ENCODE results near the gene DNAJC2.

DNAJC2 gene

GRCh38 chr7:103387242-103387641, 42.7 kb upstream of the DNAJC2 start:
- no peak overlapping the region for H3K4me3 ChIP-seq (ENCODE audit: low read depth, low read length)
- ChIA-PET POLR2A (no interaction called here), CTCF (no interaction called here)
- no peak for DNase-seq (ENCODE audit: low read depth, low spot score)
- TF ChIP-seq CTCF (IDR thresholded peaks at IDR 0.05; ENCODE audit: insufficient read depth, low read length, missing control alignments): no peak

DNA sequence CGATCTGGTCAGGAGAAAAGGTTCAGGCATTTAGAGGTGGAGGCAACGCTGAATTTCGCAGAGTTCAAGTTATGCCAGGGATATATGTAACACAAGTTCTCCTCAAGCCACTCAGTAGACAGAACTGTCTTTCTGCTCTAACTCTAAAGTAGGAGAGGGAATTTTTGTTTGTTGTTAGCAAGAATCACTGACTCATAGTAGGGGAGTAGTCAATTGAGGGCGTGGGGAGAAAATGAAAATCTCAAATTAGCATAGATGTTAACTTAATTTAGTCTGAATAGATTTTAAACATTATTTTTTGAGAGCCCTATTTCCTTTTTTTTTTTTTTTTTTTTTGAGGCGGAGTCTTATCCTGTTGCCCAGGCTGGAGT, 37.5 kb upstream of the DNAJC2 start:
- CTCF ChIA-PET: no interaction called here
- POLR2A ChIA-PET: no interaction called here
- no peak for TF ChIP-seq CTCF (IDR thresholded peaks at IDR 0.05; ENCODE audit: insufficient read depth, low read length, missing control alignments)
- H3K4me3 ChIP-seq (ENCODE audit: low read depth, low read length): no peak overlapping the region
- DNase-seq (ENCODE audit: low read depth, low spot score): no peak

- no peak for TF ChIP-seq CTCF (IDR thresholded peaks at IDR 0.05; ENCODE audit: insufficient read depth, low read length, missing control alignments)
- H3K4me3 ChIP-seq (ENCODE audit: low read depth, low read length): no peak overlapping the region
- CTCF ChIA-PET: no interaction called here
- POLR2A ChIA-PET: no interaction called here
- no peak for DNase-seq (ENCODE audit: low read depth, low spot score)
Measured at GRCh38 chr7:103381280-103382031, 36.9 kb upstream of the DNAJC2 start.

DNA sequence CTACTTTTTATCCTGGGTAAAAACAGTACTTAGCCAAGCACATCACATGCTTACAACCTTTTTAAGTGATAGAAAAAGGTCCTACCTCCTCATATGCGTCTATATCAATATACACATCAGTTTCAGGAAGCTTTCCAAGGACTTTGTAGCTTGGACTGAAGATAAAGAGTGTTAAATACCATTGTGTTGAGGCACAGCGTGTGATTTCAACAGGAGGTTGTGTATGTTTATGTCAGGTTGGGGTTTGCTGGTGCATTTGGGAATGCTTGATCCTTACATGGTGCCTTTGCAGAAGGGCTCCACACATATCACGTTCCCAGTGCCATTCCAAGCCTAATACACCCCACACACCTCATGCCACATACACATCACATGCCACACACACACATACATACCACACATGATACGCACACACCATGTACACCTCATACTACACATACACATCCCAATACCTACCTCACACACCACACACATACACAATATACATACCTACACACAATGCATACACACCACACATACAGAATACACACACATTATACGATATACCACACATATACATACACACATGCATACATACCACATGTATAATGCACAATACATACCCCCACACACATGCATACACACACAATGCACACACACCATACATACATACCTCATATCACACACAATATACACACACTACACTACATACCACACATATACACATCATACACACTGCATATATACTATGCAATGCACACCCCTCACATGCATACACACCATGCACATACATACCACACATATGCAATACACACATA, 36.0 kb upstream of the DNAJC2 start:
- no peak for DNase-seq (ENCODE audit: low read depth, low spot score)
- no peak for TF ChIP-seq CTCF (IDR thresholded peaks at IDR 0.05; ENCODE audit: insufficient read depth, low read length, missing control alignments)
- ChIA-PET CTCF (interaction anchor here (1.3 kb wide), 1 partner anchor 13 kb away, joined by 4 read pairs; no protein-coding TSS in a partner anchor), POLR2A (no interaction called here)
- no peak overlapping the region for H3K4me3 ChIP-seq (ENCODE audit: low read depth, low read length)

DNA sequence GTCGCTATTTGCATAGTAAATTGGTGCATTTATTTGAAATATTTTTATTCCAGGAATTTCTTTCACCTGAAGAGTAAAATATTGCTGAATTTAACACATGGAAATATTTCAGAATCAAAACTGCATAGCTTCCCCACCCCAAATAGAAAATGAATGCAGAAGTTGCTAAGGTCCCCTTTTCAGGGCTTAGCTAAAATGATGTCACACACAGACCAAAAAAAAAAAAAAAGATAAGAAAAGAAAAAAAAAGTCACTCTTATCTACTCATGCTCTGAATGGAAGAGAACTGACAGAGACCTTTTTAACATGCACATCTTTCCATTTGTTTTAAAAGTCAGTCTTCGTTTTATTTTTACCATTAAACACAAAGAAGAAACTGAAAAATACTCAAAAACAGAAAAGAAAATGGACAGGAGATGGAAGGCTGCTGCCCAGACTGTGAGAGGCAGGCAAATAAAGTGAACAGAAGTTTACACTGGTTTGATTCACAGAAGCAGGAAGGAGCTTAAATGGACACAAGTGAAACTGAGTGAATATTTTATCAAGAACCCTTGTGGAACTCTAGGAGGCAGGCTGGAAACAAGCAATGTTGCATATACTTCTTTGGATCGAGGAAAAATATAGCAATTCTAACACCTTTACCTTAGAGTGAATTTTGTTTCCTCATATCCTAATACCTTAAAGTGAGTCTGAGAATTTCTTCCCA, 34.9 kb upstream of the DNAJC2 start:
- no peak for TF ChIP-seq CTCF (IDR thresholded peaks at IDR 0.05; ENCODE audit: insufficient read depth, low read length, missing control alignments)
- CTCF ChIA-PET: interaction anchor here (1.3 kb wide), 1 partner anchor 11 kb away, joined by 4 read pairs; no protein-coding TSS in a partner anchor
- no peak for DNase-seq (ENCODE audit: low read depth, low spot score)
- POLR2A ChIA-PET: no interaction called here
- H3K4me3 ChIP-seq (ENCODE audit: low read depth, low read length): no peak overlapping the region

All from AG04449 (cell line).